Adipocyte (in vitro differentiated cells): ENCODE results near the gene SAP30L.

Experiments
- DNase-seq: peaks from one replicate; pipeline ENCODE4 v3.0.0-alpha.2; 2015; ENCODE audit warnings: low read depth
- H3K27me3 ChIP-seq: replicated peaks from 2 replicates; pipeline ENCODE4 v1.7.0; 2013; ENCODE audit warnings: mild to moderate bottlenecking, low read length, moderate library complexity; ENCODE audit not compliant: control insufficient read depth, insufficient read depth
- H3K36me3 ChIP-seq: 2 replicates; pipeline ENCODE4 v1.7.0; 2013; ENCODE audit warnings: low read length, mild to moderate bottlenecking, moderate library complexity; ENCODE audit not compliant: control insufficient read depth, insufficient read depth, severe bottlenecking
- H3K4me1 ChIP-seq: 2 replicates; pipeline ENCODE4 v1.7.0; 2013; ENCODE audit warnings: mild to moderate bottlenecking, low read length, moderate library complexity; ENCODE audit not compliant: control insufficient read depth, insufficient read depth
- H3K4me3 ChIP-seq: 2 replicates; pipeline ENCODE4 v1.7.0; 2013; ENCODE audit warnings: mild to moderate bottlenecking, low read length, moderate library complexity
- H3K9ac ChIP-seq: 2 replicates; pipeline ENCODE4 v1.7.0; 2013; ENCODE audit warnings: mild to moderate bottlenecking, low read length, moderate library complexity
- H3K9me3 ChIP-seq: 2 replicates; pipeline ENCODE4 v1.7.0; 2013; ENCODE audit warnings: mild to moderate bottlenecking, low read length, moderate library complexity; ENCODE audit not compliant: control insufficient read depth

The SAP30L gene

GRCh38 chr5:154446195-154447088 lies 645 bp downstream of the SAP30L start:
- H3K9ac ChIP-seq: peak overlapping the region; percentile 96
- H3K36me3 ChIP-seq: peaks cover 15% of the 10 kb centered on the region
- DNase-seq: peak; percentile 91
- peak overlapping the region; percentile 100 for H3K4me3 ChIP-seq
- peaks cover 29% of the 10 kb centered on the region for H3K4me1 ChIP-seq
- H3K27me3 ChIP-seq: no peaks in the 10 kb centered on the region
- H3K9me3 ChIP-seq: no peaks in the 10 kb centered on the region

GRCh38 chr5:154447089-154447725 lies 1.4 kb downstream of the SAP30L start:
- Histone ChIP-seq H3K9ac (peak overlapping the region; percentile 96), H3K4me1 (peaks cover 29% of the 10 kb centered on the region), H3K9me3 (no peaks in the 10 kb centered on the region), H3K4me3 (peak overlapping the region; percentile 100), H3K27me3 (no peaks in the 10 kb centered on the region), H3K36me3 (peaks cover 15% of the 10 kb centered on the region)
- no peak for DNase-seq

GRCh38 chr5:154449786-154450185 lies 4.0 kb downstream of the SAP30L start:
- peaks cover 39% of the 10 kb centered on the region for H3K36me3 ChIP-seq
- H3K27me3 ChIP-seq: no peaks in the 10 kb centered on the region
- no peak overlapping the region for H3K4me3 ChIP-seq
- peaks cover 25% of the 10 kb centered on the region for H3K4me1 ChIP-seq
- H3K9ac ChIP-seq: no peak overlapping the region
- no peaks in the 10 kb centered on the region for H3K9me3 ChIP-seq
- peak; percentile 12 for DNase-seq

- Histone ChIP-seq H3K9ac (no peak overlapping the region), H3K4me3 (no peak overlapping the region), H3K9me3 (no peaks in the 10 kb centered on the region), H3K36me3 (peaks cover 58% of the 10 kb centered on the region), H3K4me1 (peaks cover 19% of the 10 kb centered on the region), H3K27me3 (no peaks in the 10 kb centered on the region)
- no peak for DNase-seq
Measured at GRCh38 chr5:154451957-154452356, 6.2 kb downstream of the SAP30L start.

- Histone ChIP-seq H3K4me3 (no peak overlapping the region), H3K9ac (no peak overlapping the region), H3K4me1 (peaks cover 14% of the 10 kb centered on the region), H3K9me3 (no peaks in the 10 kb centered on the region), H3K36me3 (peaks cover 73% of the 10 kb centered on the region), H3K27me3 (no peaks in the 10 kb centered on the region)
- DNase-seq: no peak
Measured at GRCh38 chr5:154455585-154455984, 9.8 kb downstream of the SAP30L start.

- peaks cover 14% of the 10 kb centered on the region for H3K4me1 ChIP-seq
- no peak for DNase-seq
- no peak overlapping the region for H3K9ac ChIP-seq
- H3K36me3 ChIP-seq: peaks cover 66% of the 10 kb centered on the region
- H3K27me3 ChIP-seq: no peaks in the 10 kb centered on the region
- H3K9me3 ChIP-seq: no peaks in the 10 kb centered on the region
- no peak overlapping the region for H3K4me3 ChIP-seq
Measured at GRCh38 chr5:154456540-154456939, 10.7 kb downstream of the SAP30L start.

GRCh38 chr5:154459015-154459414 lies 13.2 kb downstream of the SAP30L start:
- Histone ChIP-seq H3K4me3 (no peak overlapping the region), H3K9me3 (no peaks in the 10 kb centered on the region), H3K27me3 (no peaks in the 10 kb centered on the region), H3K4me1 (peaks cover 14% of the 10 kb centered on the region), H3K36me3 (peaks cover 41% of the 10 kb centered on the region), H3K9ac (no peak overlapping the region)
- no peak for DNase-seq

GRCh38 chr5:154460172-154460571 lies 14.4 kb downstream of the SAP30L start:
- Histone ChIP-seq H3K4me3 (no peak overlapping the region), H3K36me3 (peaks cover 33% of the 10 kb centered on the region), H3K4me1 (peaks cover 17% of the 10 kb centered on the region), H3K9me3 (no peaks in the 10 kb centered on the region), H3K9ac (no peak overlapping the region), H3K27me3 (no peaks in the 10 kb centered on the region)
- no peak for DNase-seq

GRCh38 chr5:154461531-154461930 lies 15.7 kb downstream of the SAP30L start:
- Histone ChIP-seq H3K9me3 (no peaks in the 10 kb centered on the region), H3K4me3 (no peak overlapping the region), H3K9ac (no peak overlapping the region), H3K27me3 (no peaks in the 10 kb centered on the region), H3K4me1 (peaks cover 20% of the 10 kb centered on the region), H3K36me3 (peaks cover 19% of the 10 kb centered on the region)
- DNase-seq: no peak

GRCh38 chr5:154464438-154464837 lies 18.6 kb downstream of the SAP30L start:
- H3K9me3 ChIP-seq: no peaks in the 10 kb centered on the region
- no peak overlapping the region for H3K4me3 ChIP-seq
- H3K27me3 ChIP-seq: peaks cover 8% of the 10 kb centered on the region
- H3K4me1 ChIP-seq: peaks cover 9% of the 10 kb centered on the region
- H3K36me3 ChIP-seq: no peaks in the 10 kb centered on the region
- no peak for DNase-seq
- no peak overlapping the region for H3K9ac ChIP-seq

- H3K9ac ChIP-seq: no peak overlapping the region
- no peak overlapping the region for H3K4me3 ChIP-seq
- no peaks in the 10 kb centered on the region for H3K36me3 ChIP-seq
- no peaks in the 10 kb centered on the region for H3K9me3 ChIP-seq
- peaks cover 6% of the 10 kb centered on the region for H3K4me1 ChIP-seq
- peak; percentile 76 for DNase-seq
- peaks cover 13% of the 10 kb centered on the region for H3K27me3 ChIP-seq
Measured at GRCh38 chr5:154465169-154465568, 19.4 kb downstream of the SAP30L start.
